Upper lobe of left lung (tissue), 4 donors: ENCODE measurements around the gene PRKCE.

ENCODE experiments used
- POLR2A ChIP-seq, 4 donors: fragments of 450-650 bp; IDR thresholded peaks; one replicate each; pipeline ENCODE4 v1.5.1; 2016 to 2017; ENCODE audit warnings: antibody characterized with exemption in 4 of 4, mild to moderate bottlenecking in 2 of 4
- POLR2AphosphoS5 ChIP-seq, 2 donors: sonication (generic); formaldehyde crosslinking; IDR thresholded peaks; one replicate each; pipeline ENCODE4 v1.5.1; 2017; ENCODE audit warnings: antibody characterized with exemption in 2 of 2

- TF ChIP-seq POLR2AphosphoS5 (IDR thresholded peaks at IDR 0.05) (no peak), POLR2A (IDR thresholded peaks at IDR 0.05) (no peak)
Observed at GRCh38 chr2:46163804-46164528, 512.5 kb downstream of the PRKCE start.
